H1 (cell line): Measurements from ENCODE around the gene DOCK9. TPM values are rescaled to one million over a fixed set of nuclear protein-coding genes. Genes with fewer than 3 reads are reported as not detected.

ENCODE experiments used
- CTCF ChIA-PET: fragments of 300-600 bp; sonication (Branson Sonifier 250); formaldehyde crosslinking; loops from one replicate; lab custom pipeline; 2021; ENCODE audit not compliant: partially characterized antibody; lab: Charles Lee
- POLR2A ChIA-PET: fragments of 300-600 bp; sonication (Branson Sonifier 250); formaldehyde crosslinking; loops from one replicate; lab custom pipeline; 2021; ENCODE audit warnings: inconsistent platforms; ENCODE audit not compliant: partially characterized antibody; lab: Charles Lee
- DNase-seq, 2 experiments: peaks; one replicate each; pipeline versions ENCODE4 v3.0.0 to v3.0.0-alpha.2; 2010 to 2022; ENCODE audit warnings: low spot score in 2 of 2, low read depth in 1 of 2, mixed read lengths in 1 of 2
- FAIRE-seq: peaks from 2 replicates; lab custom pipeline; 2011; peaks lifted over from hg19 to GRCh38; lab: Jason Lieb, UNC
- H2AFZ ChIP-seq: 2 replicates; pipeline ENCODE4 v1.8.1; 2012; ENCODE audit warnings: low read length, inconsistent platforms
- H2AK5ac ChIP-seq: 2 replicates; pipeline ENCODE4 v1.6.1; 2013; ENCODE audit warnings: low read depth, low read length
- H2BK120ac ChIP-seq: replicated peaks from 2 replicates; pipeline ENCODE3; 2013; ENCODE audit warnings: low read depth, low read length, inconsistent platforms
- H2BK12ac ChIP-seq: 2 replicates; pipeline ENCODE4 v1.6.1; 2013; ENCODE audit warnings: low read depth, low read length
- H2BK15ac ChIP-seq: 2 replicates; pipeline ENCODE4 v1.6.1; 2013; ENCODE audit warnings: low read length
- H2BK20ac ChIP-seq: 2 replicates; pipeline ENCODE4 v1.6.1; 2013; ENCODE audit warnings: low read length
- H2BK5ac ChIP-seq: 2 replicates; pipeline ENCODE4 v1.6.1; 2013; ENCODE audit warnings: low read depth, low read length
- H3K14ac ChIP-seq: 2 replicates; pipeline ENCODE4 v1.6.1; 2013; ENCODE audit warnings: inconsistent platforms; ENCODE audit not compliant: insufficient read length
- H3K18ac ChIP-seq: 2 replicates; pipeline ENCODE4 v1.6.1; 2013; ENCODE audit warnings: low read length; ENCODE audit errors: extremely low read depth
- H3K23ac ChIP-seq: 2 replicates; pipeline ENCODE4 v1.6.1; 2013; ENCODE audit warnings: inconsistent platforms; ENCODE audit not compliant: insufficient read length
- H3K23me2 ChIP-seq: 2 replicates; pipeline ENCODE4 v1.6.1; 2013; ENCODE audit warnings: low read depth, low read length
- H3K27ac ChIP-seq: 2 replicates; pipeline ENCODE4 v1.6.1; 2011; ENCODE audit warnings: low read depth, low read length, inconsistent platforms
- H3K27me3 ChIP-seq, 4 experiments: replicated peaks in 1 of 4; 1 replicate in 1 of 4; 2 replicates in 3 of 4; pipeline versions ENCODE4 v1.6.1 to v1.8.1; 2011 to 2013; ENCODE audit warnings: low read length in 3 of 4, mild to moderate bottlenecking in 3 of 4, inconsistent platforms in 2 of 4, mixed read lengths in 2 of 4, moderate library complexity in 1 of 4; ENCODE audit not compliant: control insufficient read depth in 3 of 4, insufficient read depth in 3 of 4; ENCODE audit errors: extremely low read depth in 1 of 4
- H3K36me3 ChIP-seq, 4 experiments: 2 replicates each; pipeline versions ENCODE4 v1.6.1 to v1.8.1; 2011 to 2013; ENCODE audit warnings: mild to moderate bottlenecking in 4 of 4, low read length in 3 of 4, moderate library complexity in 2 of 4, control low read depth in 1 of 4, inconsistent platforms in 1 of 4; ENCODE audit not compliant: insufficient read depth in 4 of 4, control insufficient read depth in 2 of 4
- H3K4ac ChIP-seq: replicated peaks from 2 replicates; pipeline ENCODE3; 2013; ENCODE audit warnings: low read length, low read depth, mixed read lengths, inconsistent platforms; ENCODE audit not compliant: insufficient read length
- H3K4me1 ChIP-seq, 4 experiments: replicated peaks in 1 of 4; 1 replicate in 1 of 4; 2 replicates in 3 of 4; pipeline versions ENCODE4 v1.6.1 to v1.8.1; 2011 to 2013; ENCODE audit warnings: low read length in 3 of 4, inconsistent platforms in 2 of 4, mixed read lengths in 1 of 4; ENCODE audit not compliant: insufficient read depth in 4 of 4, control insufficient read depth in 3 of 4
- H3K4me2 ChIP-seq, 2 experiments: 2 replicates each; pipeline versions ENCODE4 v1.6.1 to v1.8.1; 2011 to 2013; ENCODE audit warnings: low read depth in 2 of 2, low read length in 2 of 2, control low read depth in 1 of 2, inconsistent platforms in 1 of 2, mild to moderate bottlenecking in 1 of 2; ENCODE audit not compliant: insufficient read depth in 1 of 2
- H3K4me3 ChIP-seq, 4 experiments: fragments of 200-600, 300-600 bp in 1 of 4; sonication (generic), shearing (Covaris generic), sonication (Bioruptor Twin) in 1 of 4; 2 replicates each; pipeline versions ENCODE4 v1.5.1 to v1.8.1; 2011 to 2016; ENCODE audit warnings: low read length in 4 of 4, low read depth in 3 of 4, control low read depth in 2 of 4, inconsistent platforms in 2 of 4, mild to moderate bottlenecking in 2 of 4, mixed read lengths in 1 of 4, moderate library complexity in 1 of 4; ENCODE audit not compliant: insufficient read depth in 2 of 4; ENCODE audit errors: extremely low read depth in 1 of 4
- H3K56ac ChIP-seq: replicated peaks from 2 replicates; pipeline ENCODE3; 2013; ENCODE audit warnings: low read depth, mild to moderate bottlenecking, mixed read lengths, low read length, inconsistent platforms; ENCODE audit not compliant: insufficient read length
- H3K79me1 ChIP-seq: 2 replicates; pipeline ENCODE4 v1.6.1; 2013; ENCODE audit warnings: low read depth, low read length, control low read depth
- H3K79me2 ChIP-seq, 2 experiments: 2 replicates each; pipeline versions ENCODE4 v1.6.1 to v1.8.1; 2012 to 2013; ENCODE audit warnings: low read length in 2 of 2, mild to moderate bottlenecking in 2 of 2, inconsistent platforms in 1 of 2; ENCODE audit not compliant: insufficient read depth in 2 of 2, control insufficient read depth in 1 of 2
- H3K9ac ChIP-seq, 4 experiments: replicated peaks in 1 of 4; 1 replicate in 1 of 4; 2 replicates in 3 of 4; pipeline versions ENCODE4 v1.6.1 to v1.8.1; 2011 to 2013; ENCODE audit warnings: low read depth in 3 of 4, low read length in 3 of 4, control low read depth in 2 of 4, mild to moderate bottlenecking in 2 of 4, moderate library complexity in 2 of 4, inconsistent platforms in 1 of 4; ENCODE audit errors: extremely low read depth in 1 of 4
- H3K9me3 ChIP-seq, 2 experiments: 2 replicates each; pipeline versions ENCODE4 v1.6.1 to v1.8.1; 2012 to 2013; ENCODE audit warnings: mild to moderate bottlenecking in 2 of 2, moderate library complexity in 2 of 2, control low read depth in 1 of 2, inconsistent platforms in 1 of 2, low read depth in 1 of 2, low read length in 1 of 2, mixed read lengths in 1 of 2; ENCODE audit not compliant: insufficient read depth in 2 of 2
- H4K20me1 ChIP-seq, 2 experiments: replicated peaks in 1 of 2; 2 replicates each; pipeline versions ENCODE3 to v1.8.1; 2011 to 2013; ENCODE audit warnings: inconsistent platforms in 2 of 2, low read length in 2 of 2, mild to moderate bottlenecking in 1 of 2; ENCODE audit not compliant: insufficient read depth in 2 of 2, control insufficient read depth in 1 of 2
- H4K5ac ChIP-seq: 2 replicates; pipeline ENCODE4 v1.6.1; 2013; ENCODE audit warnings: low read length, low read depth, mixed read lengths, inconsistent platforms; ENCODE audit not compliant: insufficient read length
- H4K8ac ChIP-seq: 2 replicates; pipeline ENCODE4 v1.8.0; 2013; ENCODE audit warnings: mild to moderate bottlenecking, moderate library complexity, low read length, inconsistent platforms; ENCODE audit not compliant: insufficient read depth; ENCODE audit errors: extremely low read depth
- H4K91ac ChIP-seq: replicated peaks from 2 replicates; pipeline ENCODE3; 2013; ENCODE audit warnings: low read length, mixed read lengths, inconsistent platforms; ENCODE audit not compliant: insufficient read length
- ATF2 ChIP-seq: IDR thresholded peaks from 2 replicates; pipeline ENCODE4 v1.6.1; 2012; ENCODE audit warnings: low read length, inconsistent platforms
- ATF3 ChIP-seq: IDR thresholded peaks from 2 replicates; pipeline ENCODE4 v1.6.1; 2011; ENCODE audit warnings: low read depth, mild to moderate bottlenecking, low read length; ENCODE audit not compliant: insufficient read depth
- BCL11A ChIP-seq, 2 experiments: IDR thresholded peaks; one replicate each; pipeline ENCODE4 v1.6.1; 2011; ENCODE audit warnings: low read depth in 2 of 2, low read length in 2 of 2, mild to moderate bottlenecking in 2 of 2
- BRCA1 ChIP-seq: IDR thresholded peaks from 2 replicates; pipeline ENCODE4 v1.6.1; 2012; ENCODE audit warnings: low read depth, low read length, improper control_type of control experiment
- CBX8 ChIP-seq: fragments of 300-800, 300-1000 bp; sonication (generic); IDR thresholded peaks from 2 replicates; pipeline ENCODE4 v1.7.1; 2016; ENCODE audit warnings: low read depth, low read length, borderline replicate concordance
- GTF2F1 ChIP-seq: IDR thresholded peaks from 2 replicates; pipeline ENCODE4 v1.6.1; 2012; ENCODE audit warnings: low read depth, low read length, improper control_type of control experiment, borderline replicate concordance
- MAFK ChIP-seq: IDR thresholded peaks from 2 replicates; pipeline ENCODE4 v1.6.1; 2012; ENCODE audit warnings: low read depth, mild to moderate bottlenecking, improper control_type of control experiment, low read length
- MAX ChIP-seq: IDR thresholded peaks from 2 replicates; pipeline ENCODE4 v1.6.1; 2012; ENCODE audit warnings: inconsistent platforms
- PHF8 ChIP-seq: fragments of 200-600 bp; sonication (generic); conservative IDR thresholded peaks from 2 replicates; pipeline ENCODE4 v1.7.1; 2012; ENCODE audit warnings: low read depth, mild to moderate bottlenecking, inconsistent platforms, low read length, moderate library complexity
- RBBP5 ChIP-seq: IDR thresholded peaks from 2 replicates; pipeline ENCODE4 v1.7.1; 2012; ENCODE audit warnings: low read depth, mild to moderate bottlenecking, inconsistent platforms, low read length, moderate library complexity, borderline replicate concordance
- SP4 ChIP-seq: IDR thresholded peaks from 2 replicates; pipeline ENCODE4 v1.6.1; 2012; ENCODE audit warnings: low read length, inconsistent platforms
- TCF12 ChIP-seq: IDR thresholded peaks from 2 replicates; pipeline ENCODE4 v1.6.1; 2011; ENCODE audit warnings: low read depth, mild to moderate bottlenecking, low read length
- WGBS, 2 experiments: shearing (Covaris generic) in 1 of 2; methylation state at CpG; one replicate each; pipeline versions ENCODE4 v1.1.6 to v1.1.7; 2013 to 2015; ENCODE audit warnings: low lambda C conversion rate in 2 of 2, mixed read lengths in 2 of 2, inconsistent platforms in 1 of 2, low coverage in 1 of 2, missing lambda C conversion rate in 1 of 2; ENCODE audit not compliant: insufficient replicate concordance in 2 of 2, insufficient coverage in 1 of 2, insufficient read length in 1 of 2; ENCODE audit errors: extremely low coverage in 1 of 2, missing lambda C conversion rate in 1 of 2; 5-methylcytosine and 5-hydroxymethylcytosine counted together
- polyA plus RNA-seq, 7 experiments: library from polyadenylated mRNA; depleted of rRNA in 3 of 7; stranded (reverse) in 5 of 7; unstranded in 2 of 7; fragments of >200 nt in 5 of 7; fragments of 200-250 nt in 2 of 7; gene quantifications; 1 replicate in 5 of 7; 2 replicates in 1 of 7; 4 replicates in 1 of 7; pipeline versions ENCODE4 v1.2.1 to v1.2.3, GENCODE V29; 2011 to 2013; ENCODE audit warnings: missing spikeins in 2 of 7, mixed read lengths in 2 of 7
- total RNA-seq: library from RNA; stranded (reverse); fragmentation: NEBNext Ultra II Directional; extraction: Animal tissue kit (Norgen Biotek cat#: 25700); gene quantifications from 2 replicates; pipeline ENCODE4 v1.2.1, GENCODE V29; 2021

The DOCK9 gene
- total and polyA plus RNA-seq, 2 of the 8 experiments (the other 6 are each of a cell fraction or from before 2014, with no cell fraction given): 21.6 to 31.5 TPM

- Histone ChIP-seq H4K8ac (no peak overlapping the region), H3K79me1 (no peaks in the 10 kb centered on the region), H2AK5ac (no peak overlapping the region), H3K36me3 (no peaks in the 10 kb centered on the region), H3K4ac (no peak overlapping the region), H3K27ac (no peak overlapping the region), H3K56ac (no peak overlapping the region), H3K4me3 (no peak overlapping the region), H2BK12ac (no peak overlapping the region), H2BK120ac (no peak overlapping the region), H2AFZ (no peak overlapping the region), H4K20me1 (no peaks in the 10 kb centered on the region), H3K18ac (no peak overlapping the region), H3K9me3 (no peaks in the 10 kb centered on the region), H3K14ac (no peak overlapping the region), H2BK20ac (no peak overlapping the region), H3K4me2 (no peak overlapping the region), H4K5ac (no peak overlapping the region), H3K23ac (no peak overlapping the region), H3K23me2 (no peaks in the 10 kb centered on the region; the same call in 1 of the 2 replicates), H3K27me3 (no peaks in the 10 kb centered on the region), H2BK5ac (no peak overlapping the region), H2BK15ac (no peak overlapping the region), H3K9ac (no peak overlapping the region), H4K91ac (no peak overlapping the region), H3K79me2 (no peaks in the 10 kb centered on the region), H3K4me1 (no peaks in the 10 kb centered on the region; a peak in 1 of 7 replicates)
- 89% methylated on average over 3 of the region's 5 CpGs; no CpG with 5 or more reads in 1 of the 2 experiments for WGBS, 2 experiments
- ChIA-PET CTCF (interaction anchor here (1.6 to 2.4 kb wide), 2 partner anchors 10 to 64 kb away, joined by 4 to 10 read pairs; no protein-coding TSS in a partner anchor), POLR2A (no interaction called here)
- DNase-seq: no peak
- no peak for FAIRE-seq
- TF ChIP-seq TCF12 (no peak), CBX8 (no peak), MAFK (no peak), ATF3 (no peak), PHF8 (no peak), MAX (no peak), SP4 (no peak), GTF2F1 (no peak), ATF2 (no peak), RBBP5 (no peak), BCL11A (IDR thresholded peaks at IDR 0.05; ENCODE audit: low read depth in 2 of 2, low read length in 2 of 2) (no peak), BRCA1 (no peak)
Measured at GRCh38 chr13:98776644-98777043, 201.2 kb downstream of the DOCK9 start.
